Fibroblast of skin of back (primary cell): ENCODE measurements around the gene INPP4B.
"Not testable (repeated sequence)": the region's sequence is repeated elsewhere in the genome, so short reads cannot be mapped to it uniquely, and the experiment has no call there.

Experiments used
- DNase-seq: peaks from one replicate; pipeline ENCODE4 v3.0.0-alpha.2; 2013

INPP4B gene

DNA sequence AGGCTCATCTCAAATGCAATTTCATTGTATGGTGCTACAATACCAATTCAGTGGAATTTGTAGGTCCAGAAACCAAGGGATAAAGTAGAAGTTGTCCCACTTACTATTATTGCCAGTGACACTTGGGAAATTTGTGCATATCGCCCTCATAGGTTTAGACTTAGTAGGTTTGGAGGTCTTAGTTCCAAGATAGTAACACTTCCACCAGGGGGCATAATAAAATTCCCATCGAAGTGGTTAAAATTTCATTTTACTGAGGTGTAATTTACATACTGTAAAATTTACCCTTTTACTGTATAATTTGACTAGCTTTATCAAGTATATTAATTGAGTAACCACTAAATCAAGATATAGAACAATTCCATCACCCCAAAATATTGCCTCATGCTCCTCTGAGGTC, 174.6 kb downstream of the INPP4B start:
- DNase-seq, result no peak

DNA sequence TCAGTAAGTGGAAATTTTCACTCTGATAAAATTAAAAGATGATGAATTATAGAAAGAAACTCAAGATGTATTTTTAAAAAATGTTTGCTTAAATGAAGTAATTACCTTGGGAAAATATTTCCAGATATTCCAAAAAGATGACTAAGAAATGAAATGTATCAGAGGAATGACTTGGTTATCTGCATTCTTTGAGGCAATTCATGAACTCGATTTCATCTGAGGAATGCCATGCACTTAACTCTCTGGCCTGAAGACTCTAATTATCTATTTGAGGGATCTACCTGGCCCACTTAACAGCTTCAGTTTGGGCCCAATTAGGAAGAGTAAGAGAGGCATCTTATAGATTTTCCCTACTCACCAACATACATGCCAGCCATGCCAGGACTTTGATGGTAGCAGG, 182.3 kb downstream of the INPP4B start:
- DNase-seq, result peak; percentile 43

- no peak for DNase-seq
These were observed 185.4 kb downstream of the INPP4B start for GRCh38 chr4:142660728-142661127.

DNA sequence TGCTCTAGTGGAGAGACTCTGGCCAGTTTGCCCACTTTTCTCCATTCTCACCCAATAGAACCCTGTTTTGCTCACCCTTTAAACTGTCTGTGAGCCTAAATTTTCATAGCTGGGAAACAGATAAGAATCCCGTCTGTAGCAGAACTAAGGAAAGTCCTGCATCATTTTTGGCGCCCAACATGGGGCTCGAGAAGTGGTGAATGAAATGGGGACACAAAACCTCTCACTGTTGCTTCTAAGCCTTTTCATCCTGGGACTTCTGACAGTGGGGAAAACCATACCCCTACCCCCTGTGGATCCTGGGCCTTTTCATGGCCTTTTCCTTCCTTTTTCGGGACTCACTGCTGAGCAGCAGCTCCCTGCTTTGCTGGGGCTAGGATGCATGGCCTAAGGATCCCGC, 189.9 kb downstream of the INPP4B start:
- peak; percentile 36 for DNase-seq

DNA sequence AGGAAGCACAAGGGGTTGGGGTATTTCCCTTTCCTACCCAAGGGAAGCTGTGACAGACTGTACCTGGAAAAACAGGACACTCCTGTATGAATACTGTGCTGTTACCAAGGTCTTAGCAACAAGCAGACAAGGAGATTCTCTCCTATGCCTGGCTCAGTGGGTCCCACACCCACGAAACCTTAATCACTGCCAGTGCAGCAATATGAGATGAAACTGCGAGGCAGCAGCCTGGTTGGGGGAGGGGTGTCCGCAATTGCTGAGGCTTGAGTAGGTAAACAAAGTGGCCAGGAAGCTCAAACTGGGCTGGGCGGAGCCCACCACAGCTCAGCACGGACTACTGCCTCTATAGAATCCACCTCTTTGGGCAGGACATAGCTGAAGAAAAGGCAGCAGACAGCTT, 197.7 kb downstream of the INPP4B start:
- no peak for DNase-seq

DNA sequence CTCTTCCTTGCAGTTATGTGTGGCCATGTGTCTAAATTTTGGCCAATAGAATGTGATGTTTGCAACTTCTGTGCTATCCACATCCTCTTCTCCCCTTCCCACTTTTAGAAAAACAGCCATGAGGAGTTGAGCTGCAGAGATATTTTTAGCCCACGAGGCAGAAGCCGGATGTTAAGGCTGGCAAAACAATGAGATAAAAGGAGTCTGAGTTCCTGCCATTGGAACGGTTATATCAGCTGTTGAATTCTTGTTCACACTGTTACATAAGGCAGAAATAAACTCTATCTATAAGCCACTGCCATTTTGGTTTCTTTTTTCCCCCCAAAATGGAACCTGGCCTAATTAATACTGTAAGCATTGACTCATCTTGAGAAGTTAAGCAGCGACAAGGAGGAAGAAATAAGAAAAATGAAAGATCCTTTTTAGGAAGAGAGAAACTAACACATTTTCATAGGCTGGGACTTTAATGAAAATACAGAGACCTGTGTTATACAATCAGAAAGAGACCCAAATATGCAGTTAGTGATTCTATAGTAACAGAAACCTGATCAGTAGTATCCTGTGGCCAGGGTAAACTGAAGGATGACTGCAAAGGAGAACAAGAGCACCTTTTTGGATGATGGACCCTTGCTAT, 200.5 kb downstream of the INPP4B start:
- peak; percentile 12 for DNase-seq

DNA sequence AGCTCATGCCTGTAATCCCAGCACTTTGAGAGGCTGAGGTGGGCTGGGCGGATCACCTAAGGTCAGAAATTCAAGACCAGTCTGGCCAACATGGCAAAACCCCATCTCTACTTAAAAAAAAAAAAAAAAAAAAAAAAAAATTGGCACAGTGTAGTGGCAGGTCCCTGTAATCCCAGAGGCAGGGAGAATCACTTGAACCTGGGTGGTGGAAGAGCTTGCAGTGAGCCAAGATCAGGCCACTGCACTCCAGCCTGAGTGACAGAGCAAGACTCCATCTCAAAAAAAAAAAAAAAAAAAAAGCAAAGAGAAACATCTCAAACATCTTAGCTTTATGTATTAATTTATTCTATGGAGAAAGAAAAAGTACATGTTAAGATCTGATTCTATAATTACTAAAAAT, 201.5 kb downstream of the INPP4B start:
- DNase-seq, result not testable (repeated sequence)

GRCh38 chr4:142637614-142638013, 208.5 kb downstream of the INPP4B start:
- no peak for DNase-seq

GRCh38 chr4:142631836-142632235, 214.3 kb downstream of the INPP4B start:
- DNase-seq, result no peak

DNA sequence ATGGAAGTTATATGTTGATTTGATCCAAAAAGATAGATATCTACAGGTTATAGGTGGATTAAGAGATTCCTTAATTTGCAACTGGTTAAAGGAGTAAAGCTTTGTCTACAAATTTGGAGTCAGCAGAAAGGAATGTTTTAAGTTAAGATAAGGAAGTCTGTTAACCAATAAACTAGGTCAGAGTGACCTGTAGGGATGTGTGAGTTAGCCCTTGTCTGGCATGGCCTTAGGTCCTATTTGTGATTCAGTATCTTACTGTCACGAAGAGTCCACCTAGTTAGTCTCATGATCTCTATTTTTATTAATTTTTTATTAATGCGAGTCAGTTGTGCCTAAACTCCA, 230.8 kb downstream of the INPP4B start:
- DNase-seq, result peak; percentile 58

- DNase-seq, result peak; percentile 64
These were observed 231.3 kb downstream of the INPP4B start for GRCh38 chr4:142614621-142615323.

DNA sequence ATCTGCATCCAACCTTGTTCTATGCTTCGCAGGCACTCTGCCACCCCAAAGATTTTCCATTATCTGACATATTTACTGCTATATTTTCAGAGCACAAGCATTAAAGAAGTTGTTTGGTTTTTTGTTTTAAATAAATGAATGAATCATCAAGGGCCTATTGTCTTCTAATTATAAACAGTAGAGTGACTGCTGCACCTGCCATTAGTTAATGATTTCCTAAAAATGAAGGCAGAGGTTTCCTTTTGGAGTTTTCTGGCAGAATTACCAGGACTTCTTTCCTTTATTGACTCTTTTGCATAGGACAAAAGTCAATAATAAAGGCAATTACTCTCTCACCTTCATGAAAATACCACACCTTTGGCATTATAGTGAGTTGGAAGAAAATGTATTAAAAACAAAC, 238.1 kb downstream of the INPP4B start:
- DNase-seq, result no peak

DNA sequence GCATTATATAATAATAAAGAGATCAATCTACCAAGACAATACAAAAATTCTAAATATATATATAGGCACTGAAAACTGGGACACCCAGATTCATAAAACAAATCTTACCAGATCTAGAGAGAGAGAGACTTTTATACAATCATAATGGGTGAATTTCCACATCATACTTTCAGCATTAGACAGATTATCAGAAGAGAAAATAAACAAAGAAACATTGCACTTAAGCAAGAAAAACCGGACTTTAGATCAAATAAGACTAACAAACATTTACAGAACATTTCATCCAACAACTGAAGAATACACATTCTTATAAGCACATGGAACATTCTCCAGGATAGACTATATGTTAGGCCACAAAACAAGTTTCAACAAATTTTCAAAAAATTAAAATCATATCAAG, 245.1 kb downstream of the INPP4B start:
- no peak for DNase-seq

- DNase-seq, result no peak
These were observed 248.0 kb downstream of the INPP4B start for GRCh38 chr4:142598132-142598531.

DNA sequence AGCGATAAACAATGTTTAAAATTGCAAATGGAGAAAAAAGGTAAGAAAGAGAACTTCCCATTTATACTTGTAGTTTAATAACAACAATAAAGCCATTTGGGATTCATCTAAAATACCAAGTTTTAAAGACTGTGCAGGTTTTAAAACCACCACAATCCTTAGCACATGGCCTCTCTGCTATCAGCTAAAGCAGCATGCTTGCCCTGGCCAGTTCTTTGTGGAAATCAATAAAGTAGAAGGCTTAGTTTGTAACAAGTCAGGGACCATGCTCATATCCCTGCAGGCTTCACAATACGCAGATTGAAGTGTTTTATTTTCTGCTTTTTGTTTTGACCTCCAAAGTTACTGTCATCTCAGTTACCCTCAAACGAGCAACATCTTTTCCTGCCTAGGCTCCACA, 249.5 kb downstream of the INPP4B start:
- DNase-seq, result no peak

DNA sequence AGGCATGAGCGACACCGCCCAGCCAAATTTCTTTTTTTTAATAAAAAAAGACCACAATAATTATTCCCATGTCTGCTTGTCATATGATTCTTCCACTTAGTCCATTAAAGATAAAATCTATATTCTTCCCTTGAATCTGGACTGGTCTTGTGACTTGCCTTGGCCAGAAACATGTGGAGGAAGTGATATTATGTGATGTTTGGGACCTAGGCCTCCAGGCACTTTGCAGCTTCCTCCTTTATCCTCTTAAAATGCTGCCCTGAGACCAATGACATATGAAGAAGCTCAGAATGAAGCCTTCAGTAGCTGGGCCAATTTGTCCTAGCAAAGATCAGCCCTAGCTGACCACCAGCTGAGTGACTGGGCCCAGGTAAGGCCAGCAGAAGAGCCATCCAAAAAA, 250.0 kb downstream of the INPP4B start:
- DNase-seq, result no peak

DNA sequence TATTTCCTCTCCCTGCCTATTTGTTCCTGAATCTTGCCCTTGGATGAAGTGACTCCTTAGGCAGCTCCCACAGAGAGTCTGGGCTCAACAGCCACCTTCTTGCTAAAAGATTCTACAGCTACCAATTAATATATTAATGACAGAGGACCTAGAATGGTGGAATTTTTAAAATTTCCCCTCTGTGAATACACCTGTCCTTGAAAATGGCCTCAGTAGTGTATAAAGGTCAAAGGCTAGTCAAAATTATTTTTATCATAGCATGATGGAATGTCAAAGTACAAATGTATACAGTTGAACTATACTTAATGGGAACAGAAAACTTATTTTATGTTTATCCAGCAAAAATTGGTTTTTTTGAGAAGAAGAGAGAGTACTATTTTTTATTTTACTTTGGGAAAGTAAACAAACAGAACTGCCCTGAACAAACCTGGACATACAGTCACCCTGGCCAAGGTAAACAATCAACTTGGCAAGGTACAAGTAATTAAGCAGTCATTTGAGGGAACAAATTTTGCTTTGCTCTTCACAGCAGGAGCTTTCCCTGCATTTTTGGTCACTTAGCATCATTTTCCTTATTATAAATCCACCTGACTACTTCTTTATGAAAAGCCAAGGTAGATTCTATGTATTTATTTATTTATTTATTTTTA, 250.8 kb downstream of the INPP4B start:
- no peak for DNase-seq

DNA sequence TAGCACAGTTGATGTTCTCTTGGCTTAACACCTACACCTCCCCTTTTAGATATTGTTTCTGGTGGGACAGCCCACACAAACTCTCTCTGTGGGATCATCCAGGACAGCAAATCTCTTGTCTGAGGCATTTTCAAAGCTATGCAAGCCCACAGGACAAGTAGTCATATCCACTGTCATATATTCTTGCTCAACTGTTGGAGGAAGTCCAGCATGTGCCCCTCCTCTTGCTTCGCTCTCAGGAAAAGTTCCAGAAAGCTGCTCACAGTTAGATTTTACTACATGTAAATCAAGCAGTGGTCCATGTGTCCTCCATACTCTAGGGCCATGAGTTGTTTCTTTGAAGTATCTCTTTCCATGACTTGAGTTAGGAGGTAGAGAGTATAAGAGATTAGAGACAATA, 260.7 kb downstream of the INPP4B start:
- DNase-seq, result no peak

DNA sequence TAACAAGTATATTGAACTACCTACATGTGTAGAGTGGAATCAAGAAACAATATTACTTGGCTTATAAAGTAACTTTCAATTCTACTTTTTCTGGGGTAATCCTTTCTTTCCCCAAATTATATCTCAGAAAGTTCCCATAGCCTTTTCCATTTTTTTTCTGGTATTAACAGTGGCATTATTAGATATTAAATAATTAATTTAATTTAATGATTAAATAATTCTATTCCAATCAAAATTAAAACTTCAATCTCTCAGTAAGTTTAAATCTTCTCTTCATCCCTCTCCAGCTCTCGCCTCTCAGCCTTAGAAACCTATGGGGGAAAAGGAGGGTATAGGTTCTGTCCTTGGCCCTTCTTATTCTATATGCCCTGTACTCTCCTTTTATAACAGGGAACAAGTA, 262.4 kb downstream of the INPP4B start:
- no peak for DNase-seq

DNA sequence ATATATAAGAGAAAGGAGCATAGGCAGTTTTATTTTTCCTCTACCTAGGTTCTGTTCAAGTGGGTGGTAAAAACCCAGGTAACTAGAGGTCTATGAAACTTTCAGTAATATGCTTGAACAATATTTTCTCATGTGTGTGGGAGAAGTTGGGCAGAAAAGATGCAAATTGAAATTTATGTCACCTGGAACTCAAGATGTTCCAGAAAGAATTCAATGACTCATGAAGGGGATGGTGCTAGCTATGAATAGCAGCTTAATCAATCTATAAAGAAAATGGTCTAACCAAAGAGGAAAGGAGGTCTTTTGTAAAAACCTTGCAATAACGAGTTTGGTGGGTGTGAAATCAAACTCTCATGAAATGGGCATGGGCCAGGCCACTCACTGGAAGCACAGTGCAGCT, 263.8 kb downstream of the INPP4B start:
- DNase-seq, result no peak

DNA sequence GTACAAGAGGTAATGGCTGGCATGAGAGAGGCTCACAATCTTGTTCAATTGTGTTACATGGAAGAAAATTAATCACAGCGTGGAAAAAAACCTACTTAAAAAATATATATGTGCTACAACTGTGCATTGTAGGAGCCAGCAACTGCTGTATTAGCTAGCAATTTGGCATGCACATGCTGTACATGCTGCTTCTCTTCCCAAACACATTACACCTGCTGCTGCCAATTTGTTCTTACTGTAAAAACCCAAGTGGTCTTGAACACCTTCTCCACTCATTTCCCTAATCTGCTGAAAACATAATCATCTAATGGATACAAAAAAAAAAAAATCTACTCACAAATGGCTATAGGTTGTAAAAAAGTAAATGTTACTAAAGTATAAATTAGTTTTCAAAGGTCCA, 264.2 kb downstream of the INPP4B start:
- DNase-seq, result no peak

DNA sequence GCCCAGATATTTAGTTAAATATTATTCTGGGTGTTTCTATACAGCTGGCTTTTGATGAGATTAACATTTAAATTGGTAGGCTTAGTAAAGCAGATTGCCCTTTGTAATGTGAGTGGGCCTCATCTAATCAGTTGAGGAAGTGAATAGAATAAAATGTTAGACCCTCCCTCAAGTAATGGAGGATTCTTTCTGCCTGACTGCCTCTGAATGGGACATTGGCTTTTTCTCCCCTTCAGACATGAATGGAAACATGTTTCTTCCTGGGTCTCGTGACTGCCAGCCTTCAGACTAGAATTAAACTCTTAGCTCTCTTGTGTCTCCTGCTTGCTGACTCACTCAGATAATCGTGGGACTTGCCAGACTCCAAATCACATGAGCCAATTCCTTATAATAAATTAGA, 266.7 kb downstream of the INPP4B start:
- no peak for DNase-seq

GRCh38 chr4:142574306-142574705, 271.8 kb downstream of the INPP4B start:
- DNase-seq, result no peak

DNA sequence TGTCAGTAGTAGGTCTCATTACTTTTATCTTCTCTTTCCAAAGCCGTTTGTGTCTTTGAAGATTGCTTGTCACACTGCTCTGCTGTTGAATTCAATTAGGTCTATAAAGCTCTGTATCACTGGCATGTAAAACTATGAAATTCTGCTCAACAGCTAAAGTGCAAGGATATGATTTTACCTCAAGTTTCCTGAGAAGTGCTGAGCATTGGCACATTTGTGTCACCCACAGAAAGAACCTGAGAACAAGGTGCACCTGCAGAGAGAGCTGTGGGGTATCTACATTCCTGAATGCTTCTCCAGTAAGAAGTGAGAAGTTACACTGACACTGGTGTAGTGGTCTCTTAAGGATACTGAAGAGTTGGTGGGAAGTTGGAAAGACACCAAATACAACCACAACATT, 274.0 kb downstream of the INPP4B start:
- DNase-seq, result no peak
